HepG2 (cell line): ENCODE results near the gene FAM83E. TPM values are rescaled to one million over a fixed set of nuclear protein-coding genes. Genes with fewer than 3 reads are reported as not detected.

Experiments used
- ATAC-seq: fragments of 200-7000 bp; cut with Tn5 transposase; 3 replicates; pipeline ENCODE4 v1.9.1; 2020; ENCODE audit warnings: mild to moderate bottlenecking, moderate library complexity
- BruUV-seq: library from RNA; stranded (reverse); fragments of 400-500 nt; replicated peaks from 2 replicates; lab custom pipeline; 2021; lab: Mats Ljungman, UMichigan
- CTCF ChIA-PET: fragments of 300-600 bp; formaldehyde crosslinking; extraction: SDS; loops from one replicate; lab custom pipeline; 2021; ENCODE audit warnings: low total read pairs, inconsistent platforms, low intra/inter-chr PET ratio; lab: Yijun Ruan, JAX
- POLR2A ChIA-PET: fragments of 350-600 bp; sonication (Branson Sonifier 250); formaldehyde crosslinking; loops from one replicate; lab custom pipeline; 2020; ENCODE audit warnings: antibody characterized with exemption, inconsistent platforms; lab: Yijun Ruan, JAX
- DNase-seq: peaks from one replicate; pipeline ENCODE4 v3.0.0-alpha.2; 2015; ENCODE audit warnings: low spot score
- FAIRE-seq: peaks from 3 replicates; lab custom pipeline; 2011; peaks lifted over from hg19 to GRCh38; lab: Jason Lieb, UNC
- H2AFZ ChIP-seq: one replicate; pipeline ENCODE4 v1.6.1; 2011; ENCODE audit warnings: low read length, inconsistent platforms
- H3K27ac ChIP-seq: fragments of 300-600 bp; 3 replicates; pipeline ENCODE4 v1.8.0; 2011; ENCODE audit warnings: mixed run types, mild to moderate bottlenecking, mixed read lengths, low read length, inconsistent platforms; ENCODE audit not compliant: insufficient read depth; ENCODE audit errors: extremely low read length
- H3K27me3 ChIP-seq, 2 experiments: fragments of 200-600 bp in 1 of 2; 2 replicates in 1 of 2; 3 replicates in 1 of 2; pipeline versions ENCODE4 v1.6.0 to v1.8.0; 2011; ENCODE audit warnings: low read length in 2 of 2, mild to moderate bottlenecking in 2 of 2, moderate library complexity in 2 of 2, inconsistent platforms in 1 of 2; ENCODE audit not compliant: insufficient read depth in 2 of 2, control insufficient read depth in 1 of 2
- H3K36me3 ChIP-seq, 2 experiments: fragments of 200-600 bp in 1 of 2; replicated peaks in 1 of 2; 2 replicates in 1 of 2; 3 replicates in 1 of 2; pipeline versions ENCODE4 v1.5.1 to v1.8.0; 2011; ENCODE audit warnings: low read length in 2 of 2, inconsistent platforms in 1 of 2; ENCODE audit not compliant: insufficient read depth in 2 of 2, control insufficient read depth in 1 of 2
- H3K4me1 ChIP-seq: 2 replicates; pipeline ENCODE4 v1.5.1; 2012; ENCODE audit warnings: low read length, inconsistent platforms; ENCODE audit not compliant: insufficient read depth
- H3K4me2 ChIP-seq: 2 replicates; pipeline ENCODE4 v1.6.0; 2011; ENCODE audit warnings: low read depth, low read length, inconsistent platforms
- H3K4me3 ChIP-seq, 3 experiments: fragments of 200-600 bp in 1 of 3; sonication (generic), shearing (Covaris generic) in 1 of 3; replicated peaks in 1 of 3; 2 replicates each; pipeline ENCODE4 v1.5.1; 2011 to 2016; ENCODE audit warnings: low read length in 3 of 3, inconsistent platforms in 2 of 3, low read depth in 2 of 3, mild to moderate bottlenecking in 2 of 3, control low read depth in 1 of 3, mixed read lengths in 1 of 3; ENCODE audit not compliant: insufficient read depth in 1 of 3
- H3K79me2 ChIP-seq: one replicate; pipeline ENCODE4 v1.6.1; 2011; ENCODE audit warnings: low read length, inconsistent platforms; ENCODE audit not compliant: insufficient read depth
- H3K9ac ChIP-seq: 2 replicates; pipeline ENCODE4 v1.6.0; 2011; ENCODE audit warnings: mild to moderate bottlenecking, low read depth, low read length, inconsistent platforms; ENCODE audit not compliant: insufficient read depth
- H3K9me3 ChIP-seq: 2 replicates; pipeline ENCODE4 v1.5.1; 2012; ENCODE audit warnings: mild to moderate bottlenecking, low read length
- H4K20me1 ChIP-seq: 2 replicates; pipeline ENCODE4 v1.6.0; 2011; ENCODE audit warnings: inconsistent platforms, mild to moderate bottlenecking, low read length, moderate library complexity; ENCODE audit not compliant: insufficient read depth
- BCL3 ChIP-seq: sonication (generic); formaldehyde crosslinking; IDR thresholded peaks from 2 replicates; pipeline ENCODE4 v1.5.1; 2020; ENCODE audit warnings: mild to moderate bottlenecking, missing genetic modification reagents, moderate library complexity
- SALL2 ChIP-seq: sonication (generic); formaldehyde crosslinking; IDR thresholded peaks from 2 replicates; pipeline ENCODE4 v1.8.1; 2023; ENCODE audit warnings: mild to moderate bottlenecking, missing genetic modification reagents, inconsistent platforms
- SMARCE1 ChIP-seq: fragments of 450-650 bp; IDR thresholded peaks from 2 replicates; pipeline ENCODE4 v1.6.1; 2017; ENCODE audit warnings: borderline replicate concordance
- STAT6 ChIP-seq: sonication (generic); formaldehyde crosslinking; IDR thresholded peaks from 2 replicates; pipeline ENCODE4 v1.4.0; 2020; ENCODE audit warnings: missing genetic modification reagents, mild to moderate bottlenecking, borderline replicate concordance
- ZBTB26 ChIP-seq: IDR thresholded peaks from 2 replicates; pipeline ENCODE4 v1.6.1; 2016; ENCODE audit warnings: missing compliant biosample characterization, missing genetic modification reagents, borderline replicate concordance
- ZBTB40 ChIP-seq, 2 experiments: fragments of 450-650 bp in 1 of 2; sonication (generic) in 1 of 2; formaldehyde crosslinking in 1 of 2; IDR thresholded peaks; 2 replicates each; pipeline versions ENCODE4 v1.6.1 to v1.8.0; 2016 to 2022; ENCODE audit warnings: antibody characterized with exemption in 1 of 2, mild to moderate bottlenecking in 1 of 2, missing genetic modification reagents in 1 of 2
- ZZZ3 ChIP-seq: sonication (generic); formaldehyde crosslinking; IDR thresholded peaks from 2 replicates; pipeline ENCODE4 v1.4.0; 2020; ENCODE audit warnings: missing genetic modification reagents, mild to moderate bottlenecking, borderline replicate concordance
- WGBS: methylation state at CpG from one replicate; pipeline ENCODE4 v1.1.6; 2017; ENCODE audit warnings: low lambda C conversion rate; 5-methylcytosine and 5-hydroxymethylcytosine counted together
- in situ Hi-C: cut with HindIII; loops from 2 replicates; pipeline ENCODE4 v1.10.0; 2017; ENCODE audit warnings: low pct_unique_long_range_greater_than_20kb; ENCODE audit not compliant: extremely low pct_ligation_motif_present
- intact Hi-C: fragments of 100-400 bp; cut with micrococcal nuclease; formaldehyde crosslinking; loops from one replicate; pipeline ENCODE4 v1.10.0; 2022; ENCODE audit not compliant: unreplicated experiment
- polyA plus RNA-seq, 8 experiments: library from polyadenylated mRNA; depleted of rRNA in 3 of 8; stranded (reverse) in 7 of 8; unstranded in 1 of 8; fragments of >200 nt; fragmentation: Illumina TruSeq in 4 of 8; extraction: Trizol in 4 of 8; gene quantifications; 2 replicates each; pipeline versions ENCODE4 v1.2.1 to v1.2.3, GENCODE V29; 2011 to 2016; ENCODE audit warnings: low read depth in 4 of 8, missing spikeins in 1 of 8, mixed read lengths in 1 of 8; ENCODE audit not compliant: insufficient read depth in 1 of 8
- total RNA-seq, 5 experiments: library from RNA; depleted of rRNA; stranded (reverse); fragments of >200 nt; fragmentation: Illumina TruSeq; extraction: Trizol; gene quantifications; 2 replicates each; pipeline ENCODE4 v1.2.3, GENCODE V29; 2016; ENCODE audit warnings: low read depth in 1 of 5

FAM83E gene
- total and polyA plus RNA-seq, 2 of the 13 experiments (the other 11 are each of a cell fraction or from before 2014, with no cell fraction given): 0.18 to 0.60 TPM

- no peak for TF ChIP-seq ZBTB40 (IDR thresholded peaks at IDR 0.05)
- no peak for TF ChIP-seq ZBTB40 (CRISPR knock-in tag; IDR thresholded peaks at IDR 0.05)
Measured at GRCh38 chr19:48659768-48660167, 44.9 kb upstream of the FAM83E start (continued).

GRCh38 chr19:48658483-48658882 is 43.6 kb upstream of the FAM83E start:
- intact Hi-C loops (no loop called here), in situ Hi-C loops (no loop called here)
- Histone ChIP-seq H2AFZ (no peak overlapping the region), H3K36me3 (no peaks in the 10 kb centered on the region), H3K9ac (no peak overlapping the region), H3K4me1 (no peaks in the 10 kb centered on the region), H3K4me3 (no peak overlapping the region), H3K27ac (no peak overlapping the region), H3K27me3 (peaks cover 0 to 1% of the 10 kb centered on the region in 2 experiments; a peak in 2 of 5 replicates), H3K4me2 (no peak overlapping the region), H4K20me1 (no peaks in the 10 kb centered on the region), H3K79me2 (no peaks in the 10 kb centered on the region), H3K9me3 (no peaks in the 10 kb centered on the region)
- BruUV-seq: no TSS peak
- FAIRE-seq: no peak
- 63% methylated on average over 6 of the region's 6 CpGs for WGBS
- no peak for ATAC-seq
- POLR2A ChIA-PET: no interaction called here
- CTCF ChIA-PET: no interaction called here
- DNase-seq: no peak
- TF ChIP-seq BCL3: no peak
- no peak for TF ChIP-seq SMARCE1
- TF ChIP-seq ZBTB26 (CRISPR knock-in tag): no peak
- TF ChIP-seq ZZZ3 (CRISPR knock-in tag): no peak
- TF ChIP-seq SALL2 (CRISPR knock-in tag): no peak
- TF ChIP-seq STAT6: no peak
